ENCODE data around the gene SRP68.

- TF ChIP-seq CTCF (IDR thresholded peaks at IDR 0.05) (no peak), POLR2A (IDR thresholded peaks at IDR 0.05) (peak in 1 of 3 donors; percentile 5)
Measured at GRCh38 chr17:76079535-76079955, 7.2 kb upstream of the SRP68 start.

Data from body of pancreas (tissue), 4 donors.